Measurements from ENCODE around the gene NCOA1. TPM values are rescaled to one million over a fixed set of nuclear protein-coding genes. Genes with fewer than 3 reads are reported as not detected.

NCOA1 gene
- total RNA-seq, 2 experiments from 2014 or later: 6.1 to 12.1 TPM

- Histone ChIP-seq H3K4me3 (ENCODE audit: low read depth, low read length, poor library complexity, severe bottlenecking) (no peak overlapping the region), H3K4me1 (ENCODE audit: insufficient read depth, low read length, poor library complexity, severe bottlenecking) (peaks cover 17% of the 10 kb centered on the region), H3K27ac (ENCODE audit: low read depth, low read length, poor library complexity, severe bottlenecking) (no peak overlapping the region), H3K9me3 (ENCODE audit: low read length) (peaks cover 14% of the 10 kb centered on the region; the same call in 1 of the 2 replicates), H3K4me2 (ENCODE audit: low read length) (no peak overlapping the region), H2AFZ (ENCODE audit: low read length) (no peak overlapping the region), H3K36me3 (ENCODE audit: insufficient read depth, low read length) (no peaks in the 10 kb centered on the region), H3K79me2 (ENCODE audit: insufficient read depth, low read depth, low read length) (no peaks in the 10 kb centered on the region), H4K20me1 (ENCODE audit: insufficient read depth, low read length) (no peaks in the 10 kb centered on the region), H3K9me2 (ENCODE audit: insufficient read depth, low read length) (no peaks in the 10 kb centered on the region)
- CTCF ChIA-PET (ENCODE audit: unreplicated experiment): no interaction called here
- no TSS peak for BruUV-seq (replicated peaks)
- TF ChIP-seq EZH2phosphoT487 (IDR thresholded peaks at IDR 0.05; ENCODE audit: borderline replicate concordance, low read depth, low read length) (no peak), CTCF (conservative IDR thresholded peaks at IDR 0.05; ENCODE audit: low read length) (no peak)
- POLR2A ChIA-PET: interaction anchor here (0.6 to 1.3 kb wide), 2 partner anchors 9 to 70 kb away, joined by 4 read pairs; partner anchors contain the start of genes CENPO and PTRHD1
- DNase-seq (ENCODE audit: low spot score): no peak
- intact Hi-C loops (cut with micrococcal nuclease; ENCODE audit: unreplicated experiment): no loop called here
Observed at GRCh38 chr2:24783641-24784040, 292.6 kb downstream of the NCOA1 start.

GRCh38 chr2:24785671-24786321 lies 294.7 kb downstream of the NCOA1 start:
- H3K36me3 ChIP-seq (ENCODE audit: insufficient read depth, low read length): peaks cover 3% of the 10 kb centered on the region; the same call in 1 of the 2 replicates
- BruUV-seq (replicated peaks): no TSS peak
- H3K9me2 ChIP-seq (ENCODE audit: insufficient read depth, low read length): no peaks in the 10 kb centered on the region
- ChIA-PET CTCF (ENCODE audit: unreplicated experiment) (no interaction called here), POLR2A (interaction anchor here (0.6 to 1.6 kb wide), 5 partner anchors 9 to 222 kb away, joined by 3 to 5 read pairs (median 3); no protein-coding TSS in a partner anchor)
- peaks cover 14% of the 10 kb centered on the region; the same call in 1 of the 2 replicates for H3K9me3 ChIP-seq (ENCODE audit: low read length)
- H3K4me2 ChIP-seq (ENCODE audit: low read length): peak overlapping the region; percentile 47
- peak overlapping the region; percentile 27 for H3K4me3 ChIP-seq (ENCODE audit: low read depth, low read length, poor library complexity, severe bottlenecking)
- H3K4me1 ChIP-seq (ENCODE audit: insufficient read depth, low read length, poor library complexity, severe bottlenecking): peaks cover 19% of the 10 kb centered on the region
- H2AFZ ChIP-seq (ENCODE audit: low read length): peak overlapping the region; percentile 80
- H4K20me1 ChIP-seq (ENCODE audit: insufficient read depth, low read length): no peaks in the 10 kb centered on the region
- no peak for TF ChIP-seq EZH2phosphoT487 (IDR thresholded peaks at IDR 0.05; ENCODE audit: borderline replicate concordance, low read depth, low read length)
- TF ChIP-seq CTCF (conservative IDR thresholded peaks at IDR 0.05; ENCODE audit: low read length): no peak
- H3K27ac ChIP-seq (ENCODE audit: low read depth, low read length, poor library complexity, severe bottlenecking): peak overlapping the region; percentile 60
- H3K79me2 ChIP-seq (ENCODE audit: insufficient read depth, low read depth, low read length): no peaks in the 10 kb centered on the region
- DNase-seq (ENCODE audit: low spot score): peak; percentile 82
- intact Hi-C loops (cut with micrococcal nuclease; ENCODE audit: unreplicated experiment): no loop called here

GRCh38 chr2:24787532-24787931 lies 296.5 kb downstream of the NCOA1 start:
- peaks cover 34% of the 10 kb centered on the region for H3K4me1 ChIP-seq (ENCODE audit: insufficient read depth, low read length, poor library complexity, severe bottlenecking)
- H4K20me1 ChIP-seq (ENCODE audit: insufficient read depth, low read length): no peaks in the 10 kb centered on the region
- peaks cover 3% of the 10 kb centered on the region; the same call in 1 of the 2 replicates for H3K36me3 ChIP-seq (ENCODE audit: insufficient read depth, low read length)
- ChIA-PET POLR2A (interaction anchor here (0.7 kb wide), 1 partner anchor 414 kb away, joined by 3 read pairs; no protein-coding TSS in a partner anchor), CTCF (ENCODE audit: unreplicated experiment) (no interaction called here)
- H3K4me3 ChIP-seq (ENCODE audit: low read depth, low read length, poor library complexity, severe bottlenecking): no peak overlapping the region
- TF ChIP-seq EZH2phosphoT487 (IDR thresholded peaks at IDR 0.05; ENCODE audit: borderline replicate concordance, low read depth, low read length): no peak
- no peak for TF ChIP-seq CTCF (conservative IDR thresholded peaks at IDR 0.05; ENCODE audit: low read length)
- no peak overlapping the region for H3K27ac ChIP-seq (ENCODE audit: low read depth, low read length, poor library complexity, severe bottlenecking)
- no peak for DNase-seq (ENCODE audit: low spot score)
- H3K9me3 ChIP-seq (ENCODE audit: low read length): peaks cover 14% of the 10 kb centered on the region; the same call in 1 of the 2 replicates
- no peaks in the 10 kb centered on the region for H3K9me2 ChIP-seq (ENCODE audit: insufficient read depth, low read length)
- no peak overlapping the region; the same call in 1 of the 2 replicates for H2AFZ ChIP-seq (ENCODE audit: low read length)
- H3K4me2 ChIP-seq (ENCODE audit: low read length): no peak overlapping the region
- BruUV-seq (replicated peaks): no TSS peak
- peaks cover 14% of the 10 kb centered on the region; the same call in 1 of the 2 replicates for H3K79me2 ChIP-seq (ENCODE audit: insufficient read depth, low read depth, low read length)
- intact Hi-C loops (cut with micrococcal nuclease; ENCODE audit: unreplicated experiment): no loop called here

Measured in OCI-LY7 (cell line).